DMS153 (cell line): ENCODE measurements around the gene XPR1.

Experiments used
- DNase-seq: peaks from one replicate; lab custom pipeline; 2025; lab: John Stamatoyannopoulos, UW

Gene XPR1

GRCh38 chr1:180631766-180632325, at the start of gene XPR1:
Gene XPR1, plus strand, starts transcription at chr1:180632022. Its CDS starts 180 bp downstream, at chr1:180632202.
- DNase-seq, result peak; percentile 99

- no peak for DNase-seq
Measured at GRCh38 chr1:180584869-180585268, 47.0 kb upstream of the XPR1 start.

- no peak for DNase-seq
Measured at GRCh38 chr1:180585994-180586359, 45.8 kb upstream of the XPR1 start.

- peak; percentile 94 for DNase-seq
Measured at GRCh38 chr1:180586671-180587155, 45.1 kb upstream of the XPR1 start.

- no peak for DNase-seq
Measured at GRCh38 chr1:180588121-180588520, 43.7 kb upstream of the XPR1 start.

- DNase-seq, result no peak
Measured at GRCh38 chr1:180590889-180591288, 40.9 kb upstream of the XPR1 start.

GRCh38 chr1:180593382-180593781, 38.4 kb upstream of the XPR1 start:
- DNase-seq, result no peak

GRCh38 chr1:180594723-180595122, 37.1 kb upstream of the XPR1 start:
- DNase-seq, result peak; percentile 97

- DNase-seq, result no peak
Measured at GRCh38 chr1:180595966-180596365, 35.9 kb upstream of the XPR1 start.

GRCh38 chr1:180597520-180597919, 34.3 kb upstream of the XPR1 start:
- no peak for DNase-seq

GRCh38 chr1:180598333-180598974, 33.4 kb upstream of the XPR1 start:
- DNase-seq, result no peak

GRCh38 chr1:180600343-180600742, 31.5 kb upstream of the XPR1 start:
- no peak for DNase-seq

- no peak for DNase-seq
Measured at GRCh38 chr1:180601512-180601911, 30.3 kb upstream of the XPR1 start.

- DNase-seq, result no peak
Measured at GRCh38 chr1:180603223-180603849, 28.5 kb upstream of the XPR1 start.

GRCh38 chr1:180603850-180604226, 28.0 kb upstream of the XPR1 start:
- no peak for DNase-seq

GRCh38 chr1:180606155-180606554, 25.7 kb upstream of the XPR1 start:
- no peak for DNase-seq

GRCh38 chr1:180609643-180610555, 21.9 kb upstream of the XPR1 start:
- DNase-seq, result no peak

GRCh38 chr1:180610556-180611015, 21.2 kb upstream of the XPR1 start:
- DNase-seq, result no peak

- peak; percentile 65 for DNase-seq
Measured at GRCh38 chr1:180611016-180611930, 20.5 kb upstream of the XPR1 start.

- DNase-seq, result no peak
Measured at GRCh38 chr1:180612632-180613031, 19.2 kb upstream of the XPR1 start.

- DNase-seq, result no peak
Measured at GRCh38 chr1:180614730-180615129, 17.1 kb upstream of the XPR1 start.
